ENCODE results near the gene SP3.

The SP3 gene

GRCh38 chr2:173989884-173990215 is 24.7 kb upstream of the SP3 start:
- H3K4me3 ChIP-seq (ENCODE audit: low read depth, low read length): no peak overlapping the region
- TF ChIP-seq, protein P1, sequence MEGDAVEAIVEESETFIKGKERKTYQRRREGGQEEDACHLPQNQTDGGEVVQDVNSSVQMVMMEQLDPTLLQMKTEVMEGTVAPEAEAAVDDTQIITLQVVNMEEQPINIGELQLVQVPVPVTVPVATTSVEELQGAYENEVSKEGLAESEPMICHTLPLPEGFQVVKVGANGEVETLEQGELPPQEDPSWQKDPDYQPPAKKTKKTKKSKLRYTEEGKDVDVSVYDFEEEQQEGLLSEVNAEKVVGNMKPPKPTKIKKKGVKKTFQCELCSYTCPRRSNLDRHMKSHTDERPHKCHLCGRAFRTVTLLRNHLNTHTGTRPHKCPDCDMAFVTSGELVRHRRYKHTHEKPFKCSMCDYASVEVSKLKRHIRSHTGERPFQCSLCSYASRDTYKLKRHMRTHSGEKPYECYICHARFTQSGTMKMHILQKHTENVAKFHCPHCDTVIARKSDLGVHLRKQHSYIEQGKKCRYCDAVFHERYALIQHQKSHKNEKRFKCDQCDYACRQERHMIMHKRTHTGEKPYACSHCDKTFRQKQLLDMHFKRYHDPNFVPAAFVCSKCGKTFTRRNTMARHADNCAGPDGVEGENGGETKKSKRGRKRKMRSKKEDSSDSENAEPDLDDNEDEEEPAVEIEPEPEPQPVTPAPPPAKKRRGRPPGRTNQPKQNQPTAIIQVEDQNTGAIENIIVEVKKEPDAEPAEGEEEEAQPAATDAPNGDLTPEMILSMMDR (conservative IDR thresholded peaks at IDR 0.05; ENCODE audit: low read depth, low read length): no peak
- DNase-seq (ENCODE audit: low read depth): no peak

DNA sequence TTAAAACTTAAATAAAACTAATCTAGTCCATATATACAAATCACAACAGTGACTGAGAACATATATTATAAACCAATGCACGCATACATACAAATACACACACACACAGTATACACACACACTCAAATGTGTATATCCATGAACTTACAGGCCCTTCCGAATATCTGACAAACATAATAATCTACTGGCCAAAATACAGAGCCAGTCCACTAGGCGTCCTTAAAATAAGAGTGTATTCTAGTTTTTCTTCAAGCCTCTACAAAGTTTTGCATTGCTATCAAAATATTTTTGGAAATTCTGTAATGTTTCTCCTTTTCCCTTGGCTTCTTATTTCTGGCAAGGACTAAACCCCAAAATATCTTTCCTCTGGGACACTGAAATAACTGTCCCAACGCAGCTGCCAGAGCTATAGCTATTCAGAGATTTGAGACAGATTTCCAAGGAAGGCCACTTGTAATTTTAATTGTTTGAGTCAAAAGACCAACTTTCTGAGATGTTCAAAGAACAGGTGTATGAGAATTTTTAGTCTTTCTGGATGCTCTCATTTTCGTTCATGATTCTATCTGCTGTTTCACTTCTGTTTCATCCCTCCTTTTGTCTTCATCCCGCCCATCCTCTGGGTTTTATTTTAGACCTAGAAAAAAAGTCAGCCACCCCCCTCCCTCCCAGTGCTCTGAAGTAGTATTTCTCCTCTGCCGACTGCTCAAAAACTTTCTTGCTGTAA is 24.1 kb upstream of the SP3 start:
- TF ChIP-seq, protein P1 (conservative IDR thresholded peaks at IDR 0.05; ENCODE audit: low read depth, low read length): no peak
- no peak overlapping the region for H3K4me3 ChIP-seq (ENCODE audit: low read depth, low read length)
- DNase-seq (ENCODE audit: low read depth): no peak

DNA sequence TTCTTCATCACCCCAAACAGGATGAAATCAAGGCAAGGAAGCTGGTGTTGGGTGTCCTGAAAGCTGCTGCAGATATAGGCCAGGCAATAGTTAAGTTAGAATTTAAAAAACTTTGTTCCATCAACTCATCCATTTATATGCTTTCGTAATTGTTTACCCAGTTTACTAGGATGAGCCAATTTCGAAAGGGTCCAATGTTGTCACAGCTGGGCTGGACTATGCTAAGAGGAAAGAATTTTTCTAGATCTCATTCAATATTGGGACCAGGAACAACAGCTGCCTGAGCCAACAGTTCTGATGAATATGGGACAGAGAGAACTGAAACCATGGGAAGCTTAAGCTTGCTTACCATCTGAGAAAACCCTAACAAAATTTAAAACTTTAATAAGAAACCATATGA is 21.6 kb upstream of the SP3 start:
- peak; percentile 54 for DNase-seq (ENCODE audit: low read depth)
- TF ChIP-seq, protein P1 (conservative IDR thresholded peaks at IDR 0.05; ENCODE audit: low read depth, low read length): no peak

GRCh38 chr2:173985605-173985992 is 20.4 kb upstream of the SP3 start:
- TF ChIP-seq, protein P1 (conservative IDR thresholded peaks at IDR 0.05; ENCODE audit: low read depth, low read length): no peak
- DNase-seq (ENCODE audit: low read depth): no peak

More for the DNA sequence above, 21.6 kb upstream of the SP3 start:
- no peak overlapping the region for H3K4me3 ChIP-seq (ENCODE audit: low read depth, low read length)

DNA sequence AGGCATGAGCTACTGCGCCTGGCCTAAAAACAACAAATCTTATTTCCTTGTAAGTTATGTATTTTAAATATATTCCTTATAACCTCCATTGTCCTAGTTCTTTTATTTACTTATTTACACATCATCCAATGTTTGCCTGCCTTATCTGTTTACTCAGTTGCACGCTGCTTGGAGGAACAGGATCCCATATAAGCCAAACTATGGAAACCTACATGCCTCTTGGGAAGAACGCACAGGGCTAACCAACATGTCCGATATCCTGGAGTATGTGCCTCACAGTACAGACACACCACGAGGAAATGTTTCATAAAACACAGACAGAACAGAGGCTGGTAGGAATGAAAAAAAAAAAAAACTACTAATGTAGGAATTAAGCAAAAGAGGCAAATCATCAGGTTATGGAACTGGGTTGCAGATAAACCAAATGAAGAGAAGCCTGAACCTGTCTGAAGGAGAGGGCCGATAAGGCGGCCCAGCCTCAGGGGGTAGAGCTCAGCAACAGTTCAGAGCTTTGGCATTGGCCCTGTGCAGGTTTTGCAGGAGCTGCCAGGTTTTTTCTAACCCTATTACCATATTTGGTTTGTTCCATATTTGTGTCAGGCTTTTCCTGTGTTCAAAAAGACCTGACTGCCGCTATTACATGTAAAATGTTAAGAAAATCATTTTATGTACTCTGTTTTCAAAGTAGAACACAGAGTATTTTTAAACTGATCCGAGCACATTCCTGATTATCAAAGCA is 19.9 kb upstream of the SP3 start:
- DNase-seq (ENCODE audit: low read depth): peak; percentile 47
- TF ChIP-seq, protein P1 (conservative IDR thresholded peaks at IDR 0.05; ENCODE audit: low read depth, low read length): no peak
- H3K4me3 ChIP-seq (ENCODE audit: low read depth, low read length): no peak overlapping the region

More at GRCh38 chr2:173985605-173985992, 20.4 kb upstream of the SP3 start:
- H3K4me3 ChIP-seq (ENCODE audit: low read depth, low read length): no peak overlapping the region

DNA sequence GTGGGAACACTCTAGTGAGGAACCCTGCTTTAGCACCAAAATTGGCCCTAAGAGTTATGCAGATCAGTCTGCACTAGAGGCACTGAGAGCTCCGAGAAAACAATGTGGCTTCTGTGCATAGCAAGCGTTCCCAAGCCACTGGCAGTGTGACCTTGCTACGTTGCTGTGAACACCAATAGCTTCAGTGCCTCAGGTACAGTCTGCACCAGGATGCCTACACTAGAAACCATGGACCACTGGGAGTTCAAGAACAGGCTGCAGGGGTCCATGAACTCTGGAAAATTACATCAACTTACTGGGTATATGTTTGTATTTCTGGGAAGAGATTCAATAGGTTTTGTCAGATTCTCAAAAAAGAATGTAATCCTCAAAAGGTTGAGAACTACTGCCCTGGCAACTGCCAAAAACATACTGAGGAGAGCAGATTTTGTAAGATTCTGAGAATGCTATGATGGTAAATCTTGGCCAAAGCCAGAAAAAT is 18.3 kb upstream of the SP3 start:
- TF ChIP-seq, protein P1 (conservative IDR thresholded peaks at IDR 0.05; ENCODE audit: low read depth, low read length): no peak
- DNase-seq (ENCODE audit: low read depth): peak; percentile 81
- no peak overlapping the region for H3K4me3 ChIP-seq (ENCODE audit: low read depth, low read length)
